SW480 (cell line): ENCODE data around the gene VMO1.
"Not testable (repeated sequence)": the region's sequence is repeated elsewhere in the genome, so short reads cannot be mapped to it uniquely, and the experiment has no call there.

ENCODE experiments used
- DNase-seq: peaks from one replicate; pipeline ENCODE4 v3.0.0-alpha.2; 2016; ENCODE audit warnings: low spot score

The VMO1 gene, protein sequence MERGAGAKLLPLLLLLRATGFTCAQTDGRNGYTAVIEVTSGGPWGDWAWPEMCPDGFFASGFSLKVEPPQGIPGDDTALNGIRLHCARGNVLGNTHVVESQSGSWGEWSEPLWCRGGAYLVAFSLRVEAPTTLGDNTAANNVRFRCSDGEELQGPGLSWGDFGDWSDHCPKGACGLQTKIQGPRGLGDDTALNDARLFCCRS

DNA sequence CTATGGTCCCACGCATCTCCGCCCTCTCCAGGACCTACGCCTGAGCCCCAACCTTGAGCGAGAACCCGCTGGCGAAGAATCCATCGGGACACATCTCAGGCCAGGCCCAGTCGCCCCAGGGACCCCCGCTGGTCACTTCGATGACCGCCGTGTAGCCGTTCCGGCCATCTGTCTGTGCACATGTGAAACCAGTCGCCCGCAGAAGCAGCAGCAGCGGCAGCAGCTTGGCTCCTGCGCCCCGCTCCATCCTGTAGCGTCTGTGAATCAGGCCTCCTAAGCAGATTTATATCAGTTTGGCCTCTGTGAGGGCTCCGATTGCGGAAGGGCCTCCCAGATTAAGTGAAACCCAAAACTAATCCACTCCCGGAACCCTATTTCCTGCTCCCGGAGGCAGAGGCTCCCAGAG, at the start of gene VMO1:
TSS of gene VMO1 (minus strand) at position 259 of the 406 bp plus-strand sequence. CDS start at position 247, 12 bp downstream.
- DNase-seq: no peak

DNA sequence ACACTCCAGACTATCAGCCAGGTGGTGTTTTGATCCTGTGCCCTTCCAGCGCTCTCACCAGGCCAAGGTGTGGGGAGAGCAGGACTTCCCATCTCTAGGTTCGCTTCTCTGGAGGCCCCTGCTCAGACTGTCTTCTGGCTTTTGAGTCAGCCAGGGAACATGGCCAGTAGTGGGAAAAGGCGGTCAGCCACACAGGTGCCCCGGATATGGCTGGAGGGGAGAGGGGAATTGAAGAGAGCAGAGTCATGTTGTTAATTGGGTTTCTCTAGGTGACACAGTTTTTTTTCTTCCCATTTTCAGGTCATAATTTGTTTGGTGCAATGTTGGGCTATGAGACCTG, 48.5 kb upstream of the VMO1 start:
- peak; percentile 32 for DNase-seq

DNA sequence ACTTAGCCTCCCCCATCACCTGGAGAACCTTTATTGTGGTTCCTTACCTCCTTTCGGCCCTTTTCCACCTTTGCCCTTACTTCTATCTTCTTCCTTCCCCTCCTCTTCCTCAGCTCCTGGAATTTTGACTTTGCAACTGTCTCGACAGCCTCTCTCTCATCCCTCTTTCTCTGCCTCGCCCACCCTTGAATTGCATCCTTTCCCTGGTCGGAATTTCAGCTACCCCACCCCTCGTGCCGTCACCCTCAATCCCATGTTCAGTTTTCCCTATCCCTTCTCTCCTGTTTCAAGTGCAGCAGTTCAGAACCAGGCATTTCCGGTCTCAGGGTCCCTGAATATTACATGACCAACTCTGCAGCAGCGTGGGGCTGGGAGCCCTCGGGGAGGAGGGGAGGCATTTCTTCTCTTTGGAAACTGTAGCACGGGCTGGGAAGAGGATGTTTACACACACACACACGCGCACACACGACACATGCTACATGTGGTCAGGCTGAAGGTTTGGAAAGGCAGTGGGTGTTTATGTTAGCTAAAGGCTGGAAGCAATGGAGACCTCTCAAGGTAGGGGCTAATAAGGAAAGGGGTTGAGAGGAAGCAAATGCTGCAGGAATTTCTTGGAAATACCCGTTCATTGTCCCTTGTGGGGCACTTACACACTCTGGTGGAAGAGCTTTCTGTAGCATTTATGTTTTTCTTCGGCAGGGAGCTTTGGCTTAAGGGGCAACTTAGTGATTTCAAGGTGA, 47.9 kb upstream of the VMO1 start:
- peak; percentile 57 for DNase-seq

DNA sequence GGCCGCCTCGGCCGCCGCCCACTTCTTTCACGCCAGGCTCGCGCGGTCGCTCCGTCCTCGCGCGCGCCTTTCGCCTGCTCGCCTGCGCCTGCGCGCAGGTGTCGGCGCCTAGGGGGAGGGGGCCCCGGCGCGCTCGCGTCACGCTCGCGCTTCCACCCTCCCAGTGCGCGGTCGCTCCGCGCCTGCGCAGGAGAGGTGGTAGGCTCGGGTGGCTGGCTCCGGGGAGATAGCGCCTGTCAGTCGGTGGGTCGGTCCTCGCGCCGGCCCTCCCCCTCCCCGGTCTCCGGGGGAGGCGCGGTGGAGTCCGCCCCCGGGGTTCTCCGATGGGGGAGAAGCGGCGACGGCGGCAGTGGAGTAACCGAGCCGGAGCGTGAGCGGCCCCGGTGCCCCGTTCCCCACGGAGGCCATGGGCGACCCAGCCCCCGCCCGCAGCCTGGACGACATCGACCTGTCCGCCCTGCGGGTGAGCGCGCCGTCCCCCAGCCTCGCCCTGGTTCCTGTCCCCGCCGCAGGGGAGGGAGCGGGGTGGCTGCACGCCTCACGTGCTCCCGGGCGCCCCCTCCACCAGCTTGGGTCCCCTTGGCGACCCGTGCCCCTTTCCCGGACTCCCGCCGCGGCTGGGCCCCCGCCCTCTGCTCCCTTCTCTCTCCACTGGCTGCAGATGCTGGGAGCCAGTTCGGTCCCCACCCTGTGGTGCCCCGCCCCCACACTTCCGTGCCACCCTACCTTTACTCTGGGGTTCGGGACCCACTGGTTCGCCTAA, 47.2 kb upstream of the VMO1 start, which contains the start of gene MINK1:
TSS of gene MINK1 (plus strand) at position 163 of the 763 bp plus-strand sequence. CDS start at position 407, 244 bp downstream.
- peak; percentile 90 for DNase-seq

DNA sequence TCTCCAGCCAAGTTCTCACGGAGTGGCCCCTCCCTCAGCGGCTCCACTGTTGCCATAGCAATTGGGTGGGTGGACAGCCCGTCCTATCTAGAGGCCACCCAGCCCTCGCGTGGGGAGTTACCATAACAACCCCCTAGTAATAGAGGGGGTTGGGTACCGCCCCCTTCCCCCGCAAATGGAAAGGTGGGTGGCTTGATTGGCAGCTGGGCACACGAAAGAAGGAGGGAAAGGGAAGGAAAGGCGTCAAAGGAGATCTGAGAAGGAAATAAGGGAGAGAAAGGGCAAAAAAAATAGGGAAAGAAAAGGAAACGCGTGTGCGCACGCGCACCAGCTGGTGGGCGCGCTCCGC, 46.6 kb upstream of the VMO1 start:
- not testable (repeated sequence) for DNase-seq

DNA sequence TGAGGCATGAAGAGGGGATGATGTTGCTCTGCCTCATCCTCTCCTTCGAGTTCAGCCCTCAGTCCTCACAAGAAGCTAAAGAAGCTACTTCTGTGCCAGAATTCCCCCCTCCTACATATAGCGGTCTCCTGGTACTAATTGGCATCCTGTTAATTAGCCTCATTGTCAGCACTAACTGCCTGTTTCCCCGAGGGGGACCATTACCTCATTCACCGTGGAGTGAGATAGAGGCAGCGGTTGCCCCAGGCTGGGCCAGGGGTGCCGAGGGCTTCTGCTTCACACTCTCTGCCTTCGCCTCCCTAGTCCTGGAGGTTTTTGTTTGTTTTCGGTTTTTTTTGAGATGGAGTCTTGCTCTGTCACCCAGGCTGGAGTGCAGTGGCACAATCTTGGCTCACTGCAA, 41.2 kb upstream of the VMO1 start:
- DNase-seq: no peak

DNA sequence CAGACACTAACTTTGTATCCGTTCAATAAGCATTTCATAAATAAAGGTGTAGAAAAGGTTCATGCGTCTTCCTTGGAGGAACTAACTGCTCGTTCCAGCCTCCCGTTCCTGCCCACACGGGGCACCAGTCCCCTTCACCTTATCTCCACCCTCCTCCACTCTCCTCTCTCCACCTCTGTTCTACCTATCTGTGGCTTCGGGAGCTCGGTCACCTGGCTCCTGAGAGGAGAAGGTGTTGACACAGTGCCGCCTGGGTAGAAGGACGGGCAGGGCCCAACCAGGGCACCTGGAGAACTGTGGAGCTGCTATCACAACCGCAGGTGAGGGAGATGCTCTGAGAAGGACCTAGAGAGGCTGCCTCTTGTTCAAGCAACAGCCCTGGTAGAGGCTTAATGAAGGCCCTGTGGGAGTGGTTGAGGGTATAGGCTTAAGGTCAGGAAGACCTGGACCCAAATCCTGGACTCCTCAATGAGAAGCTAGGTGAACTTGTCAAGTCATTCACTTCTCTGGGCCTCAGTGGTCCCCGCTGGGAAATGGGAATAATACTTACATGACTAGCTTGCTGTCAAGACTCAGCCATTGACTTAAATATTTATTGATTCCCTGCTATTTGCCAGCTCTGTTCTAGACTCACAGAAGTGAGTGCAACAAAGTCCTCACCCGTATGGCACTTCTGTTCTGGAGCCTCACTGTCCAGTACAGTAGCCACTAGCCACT, 37.4 kb upstream of the VMO1 start:
- no peak for DNase-seq

DNA sequence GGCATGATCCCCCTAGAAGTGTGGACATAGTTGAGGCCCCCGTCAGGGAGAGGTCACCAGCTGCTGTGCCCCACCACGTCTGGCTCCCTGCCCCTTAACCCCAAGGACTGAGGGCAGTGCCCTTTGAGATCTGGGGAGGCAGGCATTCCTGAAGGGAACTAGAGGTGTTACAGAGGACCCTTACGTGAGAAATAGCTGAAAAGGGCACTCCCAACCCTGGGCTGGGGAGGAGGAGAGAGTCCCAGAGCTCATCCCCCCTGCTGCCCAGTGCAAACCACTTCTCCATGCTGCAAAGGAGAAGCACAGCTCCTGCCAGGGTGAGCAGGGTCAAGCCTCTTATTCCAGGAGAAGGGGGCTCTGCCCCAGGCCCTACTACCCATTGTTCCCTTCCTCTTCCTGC, 36.7 kb upstream of the VMO1 start:
- DNase-seq: no peak

DNA sequence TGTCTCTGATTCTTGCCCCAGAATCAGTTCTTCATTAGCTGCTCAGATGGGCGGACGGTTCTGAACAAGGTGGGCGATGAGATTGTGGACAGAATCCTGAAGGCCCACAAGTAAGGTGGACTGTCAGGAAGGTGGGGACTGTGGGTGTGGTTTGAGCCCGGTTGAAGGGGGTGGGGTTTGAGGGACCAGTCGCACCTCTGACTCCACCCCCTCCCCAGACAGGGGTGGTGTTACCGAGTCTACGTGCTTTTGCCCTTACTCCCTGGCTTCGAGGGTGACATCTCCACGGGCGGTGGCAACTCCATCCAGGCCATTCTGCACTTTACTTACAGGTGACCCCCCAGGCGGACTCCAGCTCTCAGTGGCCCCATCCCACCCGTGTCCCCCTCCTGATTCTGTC, 32.1 kb upstream of the VMO1 start:
- no peak for DNase-seq

DNA sequence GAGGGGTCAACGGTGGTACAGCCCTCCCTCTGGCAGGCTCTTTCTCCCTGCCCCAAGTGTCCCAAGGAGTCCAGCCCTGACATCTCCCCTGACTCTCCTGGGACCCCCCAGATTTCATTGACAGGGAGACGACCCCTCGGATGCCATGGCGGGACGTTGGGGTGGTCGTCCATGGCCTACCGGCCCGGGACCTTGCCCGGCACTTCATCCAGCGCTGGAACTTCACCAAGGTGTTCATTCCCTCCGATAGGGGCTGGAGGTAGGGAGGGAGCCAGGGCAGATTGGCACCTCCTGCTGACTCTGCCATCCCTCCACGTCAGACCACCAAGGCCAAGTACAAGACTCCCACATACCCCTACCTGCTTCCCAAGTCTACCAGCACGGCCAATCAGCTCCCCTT, 30.7 kb upstream of the VMO1 start:
- no peak for DNase-seq

DNA sequence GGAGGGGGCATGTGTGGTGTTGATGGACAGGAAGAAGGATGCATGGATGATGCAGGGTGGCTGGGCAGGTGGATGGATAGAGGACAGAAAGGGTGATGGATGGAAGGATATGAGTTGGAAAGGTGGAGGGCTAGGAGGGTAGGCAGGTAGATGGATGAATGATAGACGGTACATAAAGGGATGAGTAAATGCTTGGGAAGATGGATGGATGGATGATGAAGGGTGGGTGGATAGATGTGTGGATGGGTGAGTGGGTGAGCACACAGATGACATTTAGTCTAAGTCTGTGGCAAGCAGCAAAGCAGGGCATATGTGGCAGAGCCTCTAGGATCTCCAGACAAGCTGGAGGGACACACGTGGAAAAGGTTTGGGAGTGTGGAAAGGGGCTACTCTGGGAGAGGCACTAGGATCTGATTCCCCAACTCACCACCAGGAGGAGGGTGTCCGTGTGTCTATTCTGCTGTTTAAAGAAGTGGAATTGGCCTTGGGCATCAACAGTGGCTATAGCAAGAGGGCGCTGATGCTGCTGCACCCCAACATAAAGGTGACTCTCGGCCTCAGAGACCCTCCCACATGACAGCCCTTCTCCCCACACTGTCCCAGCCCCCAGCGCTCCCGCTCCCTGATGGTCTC, 29.0 kb upstream of the VMO1 start:
- DNase-seq: no peak

DNA sequence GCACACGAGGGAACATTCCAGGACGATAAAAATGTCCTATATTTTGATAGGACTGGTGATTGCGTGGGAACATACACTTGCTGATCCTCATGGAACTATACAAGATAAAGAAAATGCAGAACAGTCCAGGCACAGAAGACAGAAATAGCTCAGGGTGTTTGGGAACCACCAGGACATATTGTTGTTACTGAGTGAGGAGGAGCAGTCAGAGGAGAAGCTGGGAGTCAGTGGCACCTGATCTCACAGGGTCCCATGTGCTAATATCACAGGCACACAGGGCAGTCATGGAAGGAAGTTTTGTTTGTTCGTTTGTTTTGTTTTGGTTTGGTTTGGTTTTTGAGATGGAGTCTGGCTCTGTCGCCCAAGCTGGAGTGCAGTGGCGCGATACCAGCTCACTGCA, 26.5 kb upstream of the VMO1 start:
- no peak for DNase-seq

DNA sequence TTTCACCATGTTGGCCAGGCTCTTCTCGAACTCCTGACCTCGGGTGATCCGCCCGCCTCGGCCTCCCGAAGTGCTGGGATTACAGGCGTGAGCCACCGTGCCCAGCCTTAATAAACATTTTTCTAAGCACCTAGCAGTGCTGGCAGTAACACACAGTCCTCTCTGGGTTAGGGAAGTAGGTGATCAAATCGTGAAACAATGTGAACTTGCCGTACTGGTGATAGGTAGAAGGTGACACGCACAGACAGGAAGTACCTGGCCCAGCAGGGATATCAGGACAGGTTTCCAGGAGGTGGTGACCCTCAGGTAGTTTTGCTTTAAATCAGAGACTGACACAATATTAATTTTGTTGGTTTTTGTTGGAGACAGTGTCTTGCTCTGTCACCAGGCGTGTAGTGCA, 25.3 kb upstream of the VMO1 start:
- no peak for DNase-seq

DNA sequence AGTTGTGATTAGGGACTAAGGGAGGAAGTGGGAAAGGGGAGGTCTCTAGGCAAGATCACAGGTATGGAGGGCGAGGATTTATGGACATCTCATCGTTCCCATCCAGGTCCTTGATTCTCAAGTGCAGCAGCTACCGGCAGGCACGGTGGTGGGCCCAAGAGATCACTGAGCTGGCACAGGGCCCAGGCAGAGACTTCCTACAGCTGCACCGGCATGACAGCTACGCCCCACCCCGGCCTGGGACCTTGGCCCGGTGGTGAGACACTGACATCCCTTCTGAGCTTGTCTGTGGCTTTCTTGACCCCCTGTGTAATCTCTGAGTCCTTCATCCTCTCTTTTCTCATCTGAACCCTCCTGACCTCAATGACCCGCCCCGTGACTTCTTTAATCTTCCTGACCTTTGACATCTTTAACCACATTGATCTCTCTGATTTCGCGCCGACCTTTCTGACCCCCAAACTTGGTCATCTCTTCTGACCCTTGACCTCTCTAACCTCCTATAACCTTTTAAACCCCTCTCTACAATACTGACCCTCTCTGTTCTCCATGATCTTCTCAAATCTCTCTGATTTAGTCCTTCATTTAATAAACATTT, 24.6 kb upstream of the VMO1 start:
- no peak for DNase-seq

DNA sequence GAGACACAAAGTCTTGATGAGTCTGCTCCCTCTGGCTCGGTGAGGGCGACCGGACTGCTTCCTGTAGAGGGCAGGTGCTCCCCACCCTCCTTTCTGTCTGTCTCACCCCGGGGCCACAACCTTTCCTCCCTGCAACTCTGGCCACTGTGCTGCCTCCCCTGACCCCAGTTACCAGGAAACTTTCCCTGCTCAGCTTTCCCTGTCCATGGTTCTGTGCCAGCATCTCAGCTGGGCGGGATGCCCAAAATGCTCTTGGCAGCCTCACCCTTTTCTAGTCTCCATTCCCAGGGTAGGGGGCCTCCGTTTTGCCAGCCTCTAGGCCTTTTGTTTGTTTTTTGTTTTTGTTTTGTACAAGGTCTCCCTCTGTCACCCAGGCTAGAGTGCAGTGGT, 22.2 kb upstream of the VMO1 start:
- no peak for DNase-seq

DNA sequence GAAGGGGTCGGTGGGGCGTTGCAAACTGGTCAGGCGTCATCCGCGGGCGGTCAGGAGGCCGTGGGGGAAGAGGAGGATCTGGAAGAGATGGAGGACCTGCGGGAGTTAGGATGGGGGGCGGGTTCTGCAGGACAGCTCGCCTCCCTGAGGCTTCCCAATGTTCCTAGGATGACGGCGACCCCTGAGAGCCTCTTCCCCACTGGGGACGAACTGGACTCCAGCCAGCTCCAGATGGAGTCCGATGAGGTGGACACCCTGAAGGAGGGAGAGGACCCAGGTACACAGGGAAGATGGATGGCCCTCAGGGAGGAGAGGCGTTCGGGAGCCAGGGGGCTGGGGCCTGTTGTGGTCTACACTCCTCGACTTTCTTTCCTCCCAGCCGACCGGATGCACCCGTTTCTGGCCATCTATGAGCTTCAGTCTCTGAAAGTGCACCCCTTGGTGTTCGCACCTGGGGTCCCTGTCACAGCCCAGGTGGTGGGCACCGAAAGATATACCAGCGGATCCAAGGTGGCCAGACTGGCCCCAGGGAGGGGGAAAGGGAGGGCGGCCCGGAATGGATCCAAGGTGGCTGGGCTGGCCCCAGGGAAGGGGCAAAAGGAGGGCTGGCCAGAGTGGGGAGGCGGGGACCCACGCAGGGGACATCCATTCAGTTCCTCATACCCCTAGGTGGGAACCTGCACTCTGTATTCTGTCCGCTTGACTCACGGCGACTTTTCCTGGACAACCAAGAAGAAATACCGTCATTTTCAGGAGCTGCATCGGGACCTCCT, 21.6 kb upstream of the VMO1 start:
- DNase-seq: no peak

DNA sequence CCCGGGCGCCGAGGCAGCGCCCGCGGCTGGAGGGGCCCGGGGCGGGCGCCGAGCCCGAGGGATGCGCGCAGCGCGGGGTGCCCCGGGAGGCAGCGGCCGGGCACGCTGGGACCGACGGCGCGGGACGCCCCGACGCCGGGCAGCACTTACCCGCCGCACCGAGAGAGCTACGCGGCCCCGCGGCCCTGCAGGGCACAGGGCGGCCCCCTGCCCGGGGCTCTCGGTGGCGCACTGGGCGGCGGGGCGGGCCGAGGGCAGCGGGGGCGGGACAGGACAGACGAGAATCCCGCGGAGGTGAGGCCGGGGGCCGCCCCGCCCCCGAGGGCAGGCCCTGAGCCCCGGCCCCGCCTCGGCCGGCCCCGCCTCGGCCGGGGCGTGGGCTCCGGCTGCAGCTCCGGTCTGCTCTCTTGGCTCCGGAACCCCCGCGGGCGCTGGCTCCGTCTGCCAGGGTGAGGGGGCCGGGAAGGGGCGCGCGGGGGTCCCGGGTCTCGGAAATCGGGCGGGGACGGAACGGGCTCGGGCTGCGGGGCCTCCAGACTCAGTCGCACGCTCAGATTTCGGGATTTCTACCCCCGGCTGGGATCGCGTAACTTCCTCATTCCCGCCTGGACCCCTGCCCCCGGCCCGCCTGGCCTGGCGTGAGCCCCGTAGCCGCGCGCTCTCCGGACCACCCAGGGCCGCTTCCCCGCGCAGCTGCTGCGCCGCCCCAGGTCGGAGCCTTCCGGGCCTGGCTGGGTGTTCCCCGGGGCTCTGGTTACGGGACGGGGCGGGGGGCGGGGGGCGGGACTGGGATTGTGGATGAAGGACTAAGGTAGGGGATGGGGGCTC, 20.8 kb upstream of the VMO1 start, which contains the start of gene PLD2:
TSS of gene PLD2 (plus strand) at position 376 of the 828 bp plus-strand sequence. CDS start 621 bp downstream, outside the sequence.
- DNase-seq: peak; percentile 72

DNA sequence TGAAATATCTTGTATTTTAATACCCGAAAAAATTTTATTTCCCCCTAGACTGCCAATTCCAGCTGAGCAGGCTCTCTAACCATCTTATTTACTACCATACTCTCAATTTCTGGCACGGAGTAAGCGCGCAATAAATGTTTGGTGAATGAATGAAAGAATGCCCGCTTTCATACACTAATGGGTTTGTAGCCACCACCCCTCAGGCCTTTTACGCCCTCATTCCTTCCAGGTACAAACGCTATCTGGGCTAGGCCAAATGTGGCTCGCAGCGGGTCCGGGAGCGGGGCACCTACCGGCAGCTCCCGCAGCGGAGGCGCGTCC, 20.3 kb upstream of the VMO1 start:
- peak; percentile 53 for DNase-seq

DNA sequence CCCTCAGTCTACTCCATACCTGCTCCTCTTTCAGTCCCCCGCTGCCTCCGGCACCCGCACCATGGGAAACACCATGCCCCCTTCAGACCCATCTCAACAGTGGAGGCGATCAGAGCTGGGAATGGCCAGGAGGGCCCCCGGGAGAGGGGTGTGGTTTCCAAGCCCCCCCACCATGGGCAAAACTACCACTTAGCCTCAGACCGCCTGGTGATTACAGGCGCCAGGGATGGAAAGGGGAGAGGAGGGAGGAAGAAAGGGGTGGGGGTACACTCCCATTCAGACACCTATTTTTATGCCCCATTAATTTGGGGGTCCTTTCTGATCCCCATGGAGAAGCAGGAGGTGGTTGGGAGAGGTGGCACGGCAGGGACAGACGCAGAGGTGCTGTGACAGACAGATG, 16.1 kb upstream of the VMO1 start, which contains the start of gene C17orf114:
TSS of gene C17orf114 (minus strand) at position 101 of the 400 bp plus-strand sequence.
- DNase-seq: no peak
